NAMALWA (cell line): ENCODE data around the gene GPRC5B.

ENCODE experiments used
- DNase-seq: peaks from one replicate; pipeline ENCODE4 v3.0.0-alpha.2; 2015; ENCODE audit warnings: low spot score

Gene GPRC5B

DNA sequence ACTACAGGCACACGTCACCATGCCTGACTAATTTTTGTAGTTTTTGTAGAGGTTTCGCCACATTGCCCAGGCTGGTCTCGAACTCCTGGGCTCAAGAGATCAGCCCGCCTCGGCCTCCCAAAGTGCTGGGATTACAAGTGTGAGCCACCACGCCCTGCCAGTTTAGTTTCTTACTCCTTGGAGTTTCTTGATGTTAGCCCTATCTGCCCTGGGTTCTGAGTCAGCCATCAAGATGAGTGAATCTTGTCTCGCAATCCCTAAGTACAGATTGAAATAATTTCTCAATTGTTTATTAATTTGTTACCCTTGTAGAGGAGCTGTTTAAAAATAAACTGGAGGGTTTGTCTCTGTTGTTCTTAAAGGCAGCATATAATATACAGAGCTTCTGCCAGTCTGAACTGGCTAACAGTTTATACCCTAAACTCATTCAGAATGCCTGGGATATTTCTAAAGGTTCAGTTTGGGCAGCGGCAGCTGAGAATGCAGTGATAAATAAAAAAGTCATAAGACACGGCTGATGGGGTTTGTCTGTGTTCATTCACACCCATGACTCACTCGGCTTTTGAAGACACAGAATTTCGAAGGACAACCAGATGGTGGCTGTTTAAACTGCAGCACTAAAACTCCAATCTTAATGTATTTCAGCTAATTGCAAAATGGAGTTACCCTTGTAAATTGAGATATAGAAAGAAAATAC is 39.6 kb downstream of the GPRC5B start:
- DNase-seq, result no peak

GRCh38 chr16:19843371-19843770 is 41.3 kb downstream of the GPRC5B start:
- no peak for DNase-seq

DNA sequence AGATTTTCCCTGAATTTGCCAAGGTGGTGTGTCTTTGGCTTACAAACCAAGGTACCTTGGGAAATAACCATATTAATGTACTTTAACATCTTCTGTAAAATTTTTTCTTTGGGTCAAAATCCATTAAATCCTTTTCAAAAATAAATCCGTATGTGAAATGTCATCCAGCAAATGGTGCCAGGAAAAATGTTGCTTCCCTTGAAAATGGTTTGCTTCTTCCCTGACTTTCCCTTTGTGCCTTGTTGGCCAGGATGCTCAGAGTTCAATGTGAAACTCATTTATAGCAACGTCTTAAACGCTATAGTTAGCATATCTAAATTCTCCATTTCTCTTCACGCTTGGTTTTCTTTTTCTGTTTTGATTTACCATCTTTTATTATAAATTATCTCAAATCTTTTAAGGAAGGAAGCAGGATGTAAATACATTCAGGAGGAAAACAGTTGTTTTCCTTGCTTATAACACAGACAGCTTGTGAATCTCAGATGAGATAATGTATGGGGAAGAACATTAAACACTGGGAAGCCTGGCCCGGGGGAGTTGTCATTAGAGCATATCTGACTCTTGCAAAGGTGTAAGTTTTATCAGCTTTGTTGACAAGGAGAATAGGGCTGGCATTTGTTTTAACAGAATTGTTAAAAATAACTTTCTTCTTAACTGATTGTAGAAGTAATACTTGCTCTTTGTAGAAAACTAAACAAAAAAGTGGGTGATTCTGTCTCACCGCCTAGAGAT is 42.1 kb downstream of the GPRC5B start:
- DNase-seq, result no peak

DNA sequence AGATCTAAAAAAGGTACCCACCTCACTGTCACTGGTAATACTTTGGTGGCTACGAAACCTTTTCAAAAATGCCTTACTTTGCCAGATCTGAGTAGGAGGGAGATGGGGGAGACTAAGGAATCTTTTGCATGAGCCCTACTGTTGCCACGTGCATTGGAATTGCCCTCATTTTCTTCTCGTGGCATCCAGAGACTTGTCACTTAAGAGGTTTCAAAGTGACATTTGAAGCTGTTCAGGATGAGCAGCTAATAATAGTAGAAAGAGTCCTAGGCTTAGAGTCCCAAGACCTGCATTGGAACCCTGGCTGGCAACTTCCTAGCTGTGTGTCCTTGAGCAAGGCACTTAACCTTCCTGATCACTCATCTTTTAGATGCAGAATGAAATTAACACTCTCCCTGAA is 43.5 kb downstream of the GPRC5B start:
- no peak for DNase-seq

GRCh38 chr16:19840524-19841110 is 44.0 kb downstream of the GPRC5B start:
- no peak for DNase-seq

- no peak for DNase-seq
These were observed 46.5 kb downstream of the GPRC5B start for GRCh38 chr16:19837984-19838707.

- no peak for DNase-seq
These were observed 47.2 kb downstream of the GPRC5B start for GRCh38 chr16:19837331-19837980.

DNA sequence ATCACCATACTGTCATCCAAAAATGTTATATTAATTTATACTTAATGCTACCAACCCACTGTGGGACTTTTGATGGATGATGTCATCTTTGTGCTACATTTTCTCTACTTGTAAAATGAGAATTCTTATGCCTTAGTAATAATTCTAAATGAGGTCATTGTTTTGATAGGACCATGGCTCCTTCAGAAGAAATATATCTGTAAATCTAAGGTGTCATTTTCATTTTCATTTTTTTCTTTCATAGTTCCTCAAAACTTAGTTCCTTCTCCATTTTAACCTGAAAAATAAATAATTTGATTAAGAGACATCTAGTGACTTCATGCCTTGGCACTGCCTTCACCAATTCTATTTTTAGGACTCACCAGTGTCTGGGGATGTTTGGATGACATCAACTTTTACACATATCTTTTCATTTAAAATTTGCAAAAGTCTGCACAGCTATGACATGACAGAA is 48.7 kb downstream of the GPRC5B start:
- no peak for DNase-seq

DNA sequence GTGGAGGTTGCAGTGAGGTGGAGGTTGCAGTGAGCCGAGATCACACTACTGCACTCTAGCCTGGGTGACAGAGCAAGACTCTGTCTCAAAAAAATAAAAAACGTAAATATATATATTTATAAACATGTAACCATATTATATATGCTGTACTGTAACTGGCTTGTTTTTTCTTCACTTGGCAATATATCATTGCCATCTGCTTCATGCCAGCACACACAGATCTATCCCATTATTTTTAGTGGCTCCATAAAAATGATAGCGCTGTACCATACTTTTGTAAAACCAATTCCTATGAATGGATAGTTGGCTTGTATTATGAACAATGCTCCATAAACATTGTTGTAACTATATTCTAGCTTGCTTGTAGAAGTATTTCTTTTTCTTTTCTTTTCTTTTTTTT is 49.5 kb downstream of the GPRC5B start:
- no peak for DNase-seq

- no peak for DNase-seq
These were observed 51.1 kb downstream of the GPRC5B start for GRCh38 chr16:19833581-19833980.

- no peak for DNase-seq
These were observed 51.5 kb downstream of the GPRC5B start for GRCh38 chr16:19833176-19833575.

DNA sequence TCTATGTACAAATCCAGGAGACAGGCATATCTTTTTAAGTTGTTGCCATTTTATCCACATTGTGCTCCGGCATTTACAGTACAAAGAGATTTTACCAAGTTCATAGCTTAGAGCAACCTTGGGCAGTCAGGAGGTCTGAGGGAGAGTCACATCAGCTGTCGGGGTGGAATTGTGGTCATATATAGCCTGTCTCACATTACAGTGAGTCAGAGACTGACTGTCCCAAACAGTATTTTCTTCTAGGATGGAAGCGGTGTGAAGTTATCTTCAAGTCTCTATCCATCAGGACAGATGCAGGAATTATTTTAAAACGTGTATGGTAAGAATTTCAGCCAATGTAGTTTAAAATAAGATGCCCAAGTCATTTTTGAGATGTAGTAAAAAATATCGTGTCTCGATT is 53.0 kb downstream of the GPRC5B start:
- DNase-seq, result no peak

DNA sequence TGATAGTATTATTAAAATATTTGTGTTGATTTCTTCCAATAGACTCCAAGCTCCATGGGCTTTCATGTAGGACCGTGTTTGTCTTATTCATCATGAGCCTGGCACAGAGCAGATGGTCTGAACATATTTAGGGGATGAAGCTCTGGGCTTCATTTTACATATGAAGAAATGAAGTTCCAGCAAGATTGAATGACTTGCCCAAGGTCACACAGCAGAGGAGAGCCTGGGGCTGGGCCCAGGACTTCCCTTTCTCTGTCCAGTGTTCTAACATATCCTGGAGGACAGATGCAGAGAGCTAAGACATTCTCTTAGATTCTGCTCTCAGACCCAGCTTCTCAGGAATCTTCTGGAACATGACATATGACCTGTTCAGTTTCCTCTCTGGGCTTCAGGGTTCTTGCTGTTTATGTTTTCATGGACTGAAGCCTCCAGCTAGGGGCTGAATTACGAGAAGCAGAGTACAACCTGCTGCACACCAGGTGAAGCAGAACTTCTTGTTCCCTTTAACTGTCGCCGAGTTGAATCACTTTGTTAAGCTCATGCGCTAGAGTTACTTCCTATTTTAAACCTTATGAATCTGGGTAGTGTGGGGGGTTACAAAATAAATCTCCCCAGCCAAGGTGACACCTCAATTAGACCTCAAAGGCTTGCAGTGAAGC is 53.6 kb downstream of the GPRC5B start:
- peak; percentile 2 for DNase-seq

DNA sequence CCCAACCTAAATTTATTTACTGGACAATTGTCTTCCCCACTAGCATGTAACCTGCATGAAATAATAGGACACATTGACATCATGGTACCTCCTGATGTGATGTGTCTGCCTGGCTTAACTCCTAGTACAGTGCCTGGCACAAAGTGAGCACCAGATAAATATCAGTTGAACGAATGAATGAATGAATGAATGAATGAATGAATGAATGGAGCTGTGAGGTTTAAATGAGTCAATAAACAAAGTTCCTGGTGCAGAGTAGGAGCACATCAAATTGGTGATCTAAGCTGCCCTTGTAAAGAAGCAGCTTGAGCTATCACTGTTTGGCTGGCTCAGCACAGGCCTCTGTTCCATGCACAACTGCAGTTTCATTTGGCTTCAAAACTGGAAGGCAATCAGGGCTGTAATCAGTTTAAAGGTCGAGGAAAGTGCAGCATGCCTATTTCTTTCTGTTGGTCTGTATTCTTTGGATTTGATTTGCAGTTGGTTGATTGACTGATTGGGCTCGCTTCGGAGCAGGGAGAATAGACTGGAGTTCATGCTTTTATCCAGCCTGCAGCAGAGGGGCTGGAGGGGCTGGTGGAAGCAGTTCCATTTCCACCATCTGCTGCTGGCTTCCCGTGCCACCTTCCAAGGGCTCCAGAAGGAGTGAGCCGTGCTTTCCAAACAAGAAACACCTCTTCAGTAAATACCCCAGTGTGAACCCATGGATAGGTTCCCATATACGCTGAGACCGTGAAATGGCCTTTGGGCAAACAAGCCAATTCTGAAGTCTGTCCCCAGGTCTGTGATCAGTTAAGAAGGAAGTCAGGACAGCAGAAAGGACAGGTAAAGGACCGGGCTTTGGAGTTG is 54.6 kb downstream of the GPRC5B start:
- no peak for DNase-seq

- DNase-seq, result no peak
These were observed 60.4 kb downstream of the GPRC5B start for GRCh38 chr16:19824216-19824615.

DNA sequence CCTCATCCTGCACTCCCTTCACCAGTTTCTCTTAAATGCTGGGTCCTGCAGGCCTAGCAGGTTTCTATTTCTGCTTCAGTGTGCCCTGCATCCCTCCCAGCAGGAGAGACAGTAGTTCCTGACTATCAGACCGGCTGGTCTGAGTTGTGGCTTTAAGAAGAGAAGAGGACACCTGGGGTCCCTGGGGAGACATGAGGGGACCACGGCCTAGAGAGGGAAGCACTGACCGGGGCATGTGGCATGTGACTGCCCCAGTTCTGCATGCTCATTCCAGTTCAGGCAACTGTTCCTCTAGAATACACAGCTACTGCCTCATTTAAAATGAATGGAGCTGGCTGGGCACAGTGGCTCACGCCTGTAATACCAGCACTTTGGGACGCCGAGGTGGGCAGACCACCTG is 61.3 kb downstream of the GPRC5B start:
- DNase-seq, result no peak

- DNase-seq, result no peak
These were observed 62.1 kb downstream of the GPRC5B start for GRCh38 chr16:19822533-19822932.

- no peak for DNase-seq
These were observed 66.8 kb downstream of the GPRC5B start for GRCh38 chr16:19817875-19818274.

- no peak for DNase-seq
These were observed 67.5 kb downstream of the GPRC5B start for GRCh38 chr16:19817122-19817521.

GRCh38 chr16:19815418-19815817 is 69.2 kb downstream of the GPRC5B start:
- no peak for DNase-seq

DNA sequence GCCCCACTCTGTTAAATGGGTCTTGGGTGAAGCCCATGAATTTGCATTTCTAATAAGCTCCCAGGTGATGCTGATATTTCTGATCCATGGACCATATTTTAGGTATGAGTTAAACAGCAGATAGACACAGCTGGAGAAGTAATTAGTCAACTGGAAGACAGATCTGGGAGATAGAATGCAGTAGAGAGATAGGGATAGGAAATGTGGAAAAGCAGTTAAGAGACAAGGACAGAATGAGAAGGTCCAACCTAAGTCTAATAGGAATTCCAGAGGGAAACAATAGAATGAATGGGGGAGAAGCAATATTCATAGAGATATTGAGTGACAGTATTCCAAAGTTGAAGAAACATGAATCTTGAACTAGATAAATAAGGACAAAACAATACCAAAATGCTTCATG is 71.7 kb downstream of the GPRC5B start:
- DNase-seq, result no peak
